ENCODE results near the gene EIF4G3.

DNA sequence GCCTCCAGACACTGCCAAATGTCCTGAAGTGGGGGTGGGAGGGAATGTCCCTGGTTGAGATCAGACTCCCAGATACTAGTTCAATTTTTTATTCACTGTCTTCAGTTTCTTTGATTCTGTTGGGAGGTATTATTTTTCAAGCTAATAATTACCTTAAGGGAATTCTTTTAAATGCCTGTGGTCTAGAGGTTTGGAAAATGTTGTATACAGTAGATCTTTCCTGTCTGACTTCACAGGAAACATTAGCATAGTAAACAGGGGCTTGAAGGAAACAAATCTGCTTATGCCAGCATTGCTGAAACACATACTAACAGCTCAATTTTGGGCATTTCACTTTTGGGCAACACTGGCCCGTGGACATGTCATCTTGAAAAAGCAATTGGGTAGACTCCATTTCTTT, 305.3 kb downstream of the EIF4G3 start:
- TF ChIP-seq POLR2A (IDR thresholded peaks at IDR 0.05), result no peak
- TF ChIP-seq, protein P1, sequence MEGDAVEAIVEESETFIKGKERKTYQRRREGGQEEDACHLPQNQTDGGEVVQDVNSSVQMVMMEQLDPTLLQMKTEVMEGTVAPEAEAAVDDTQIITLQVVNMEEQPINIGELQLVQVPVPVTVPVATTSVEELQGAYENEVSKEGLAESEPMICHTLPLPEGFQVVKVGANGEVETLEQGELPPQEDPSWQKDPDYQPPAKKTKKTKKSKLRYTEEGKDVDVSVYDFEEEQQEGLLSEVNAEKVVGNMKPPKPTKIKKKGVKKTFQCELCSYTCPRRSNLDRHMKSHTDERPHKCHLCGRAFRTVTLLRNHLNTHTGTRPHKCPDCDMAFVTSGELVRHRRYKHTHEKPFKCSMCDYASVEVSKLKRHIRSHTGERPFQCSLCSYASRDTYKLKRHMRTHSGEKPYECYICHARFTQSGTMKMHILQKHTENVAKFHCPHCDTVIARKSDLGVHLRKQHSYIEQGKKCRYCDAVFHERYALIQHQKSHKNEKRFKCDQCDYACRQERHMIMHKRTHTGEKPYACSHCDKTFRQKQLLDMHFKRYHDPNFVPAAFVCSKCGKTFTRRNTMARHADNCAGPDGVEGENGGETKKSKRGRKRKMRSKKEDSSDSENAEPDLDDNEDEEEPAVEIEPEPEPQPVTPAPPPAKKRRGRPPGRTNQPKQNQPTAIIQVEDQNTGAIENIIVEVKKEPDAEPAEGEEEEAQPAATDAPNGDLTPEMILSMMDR (IDR thresholded peaks at IDR 0.05), result no peak
- TF ChIP-seq POLR2AphosphoS5 (IDR thresholded peaks at IDR 0.05; ENCODE audit: insufficient read depth in 1 of 2, low read depth in 1 of 2), result no peak
